CD4-positive, alpha-beta T cell treated with Interleukin-4 for 4 hours (primary cell): ENCODE results near the gene ZBTB26.
A peak's percentile ranks its signal among the peaks of the same experiment; 100 is the strongest.
"Not testable (repeated sequence)": the region's sequence is repeated elsewhere in the genome, so short reads cannot be mapped to it uniquely, and the experiment has no call there.

Experiments
- DNase-seq: peaks from one replicate; pipeline ENCODE4 v3.0.0-alpha.2; 2020

Gene ZBTB26

GRCh38 chr9:122923947-122924346 lies 7.4 kb downstream of the ZBTB26 start:
- DNase-seq: no peak

GRCh38 chr9:122922713-122923112 lies 8.6 kb downstream of the ZBTB26 start:
- no peak for DNase-seq

- DNase-seq: no peak
Observed at GRCh38 chr9:122918310-122918709, 13.0 kb downstream of the ZBTB26 start.

- DNase-seq: peak; percentile 76
Observed at GRCh38 chr9:122912964-122913673, 18.2 kb downstream of the ZBTB26 start, which contains the start of gene ZBTB6. TSS of gene ZBTB6 (minus strand) at chr9:122913323. CDS start at chr9:122912072, 1,251 bp downstream.

- no peak for DNase-seq
Observed at GRCh38 chr9:122912671-122912963, 18.7 kb downstream of the ZBTB26 start.

GRCh38 chr9:122906122-122906521 lies 25.2 kb downstream of the ZBTB26 start:
- not testable (repeated sequence) for DNase-seq

- DNase-seq: peak; percentile 99
Observed at GRCh38 chr9:122904823-122905710, 26.2 kb downstream of the ZBTB26 start, which contains the start of gene RC3H2. TSS of gene RC3H2 (minus strand) at chr9:122905359. CDS start at chr9:122897509, 7,850 bp downstream.

GRCh38 chr9:122904466-122904822 lies 26.9 kb downstream of the ZBTB26 start:
- DNase-seq: peak; percentile 9

- peak; percentile 39 for DNase-seq
Observed at GRCh38 chr9:122900791-122901190, 30.5 kb downstream of the ZBTB26 start.

- no peak for DNase-seq
Observed at GRCh38 chr9:122897969-122898368, 33.3 kb downstream of the ZBTB26 start.

GRCh38 chr9:122888480-122888879 lies 42.8 kb downstream of the ZBTB26 start:
- DNase-seq: no peak

GRCh38 chr9:122883125-122883524 lies 48.2 kb downstream of the ZBTB26 start:
- no peak for DNase-seq

GRCh38 chr9:122879443-122879842 lies 51.9 kb downstream of the ZBTB26 start:
- DNase-seq: no peak

GRCh38 chr9:122875523-122875922 lies 55.8 kb downstream of the ZBTB26 start:
- DNase-seq: no peak

- not testable (repeated sequence) for DNase-seq
Observed at GRCh38 chr9:122867276-122867675, 64.0 kb downstream of the ZBTB26 start.

- DNase-seq: no peak
Observed at GRCh38 chr9:122866079-122866478, 65.2 kb downstream of the ZBTB26 start.
